H1 (cell line): ENCODE data around the gene KDM1A. TPM values are rescaled to one million over a fixed set of nuclear protein-coding genes. Genes with fewer than 3 reads are reported as not detected.

Experiments
- CTCF ChIA-PET: fragments of 300-600 bp; sonication (Branson Sonifier 250); formaldehyde crosslinking; loops from one replicate; lab custom pipeline; 2021; ENCODE audit not compliant: partially characterized antibody; lab: Charles Lee
- POLR2A ChIA-PET: fragments of 300-600 bp; sonication (Branson Sonifier 250); formaldehyde crosslinking; loops from one replicate; lab custom pipeline; 2021; ENCODE audit warnings: inconsistent platforms; ENCODE audit not compliant: partially characterized antibody; lab: Charles Lee
- DNase-seq, 2 experiments: peaks; one replicate each; pipeline versions ENCODE4 v3.0.0 to v3.0.0-alpha.2; 2010 to 2022; ENCODE audit warnings: low spot score in 2 of 2, low read depth in 1 of 2, mixed read lengths in 1 of 2
- FAIRE-seq: peaks from 2 replicates; lab custom pipeline; 2011; peaks lifted over from hg19 to GRCh38; lab: Jason Lieb, UNC
- H2AFZ ChIP-seq: 2 replicates; pipeline ENCODE4 v1.8.1; 2012; ENCODE audit warnings: low read length, inconsistent platforms
- H2AK5ac ChIP-seq: 2 replicates; pipeline ENCODE4 v1.6.1; 2013; ENCODE audit warnings: low read depth, low read length
- H2BK120ac ChIP-seq: replicated peaks from 2 replicates; pipeline ENCODE3; 2013; ENCODE audit warnings: low read depth, low read length, inconsistent platforms
- H2BK12ac ChIP-seq: 2 replicates; pipeline ENCODE4 v1.6.1; 2013; ENCODE audit warnings: low read depth, low read length
- H2BK15ac ChIP-seq: 2 replicates; pipeline ENCODE4 v1.6.1; 2013; ENCODE audit warnings: low read length
- H2BK20ac ChIP-seq: 2 replicates; pipeline ENCODE4 v1.6.1; 2013; ENCODE audit warnings: low read length
- H2BK5ac ChIP-seq: 2 replicates; pipeline ENCODE4 v1.6.1; 2013; ENCODE audit warnings: low read depth, low read length
- H3K14ac ChIP-seq: 2 replicates; pipeline ENCODE4 v1.6.1; 2013; ENCODE audit warnings: inconsistent platforms; ENCODE audit not compliant: insufficient read length
- H3K18ac ChIP-seq: 2 replicates; pipeline ENCODE4 v1.6.1; 2013; ENCODE audit warnings: low read length; ENCODE audit errors: extremely low read depth
- H3K23ac ChIP-seq: 2 replicates; pipeline ENCODE4 v1.6.1; 2013; ENCODE audit warnings: inconsistent platforms; ENCODE audit not compliant: insufficient read length
- H3K23me2 ChIP-seq: 2 replicates; pipeline ENCODE4 v1.6.1; 2013; ENCODE audit warnings: low read depth, low read length
- H3K27ac ChIP-seq: 2 replicates; pipeline ENCODE4 v1.6.1; 2011; ENCODE audit warnings: low read depth, low read length, inconsistent platforms
- H3K27me3 ChIP-seq, 4 experiments: replicated peaks in 1 of 4; 1 replicate in 1 of 4; 2 replicates in 3 of 4; pipeline versions ENCODE4 v1.6.1 to v1.8.1; 2011 to 2013; ENCODE audit warnings: low read length in 3 of 4, mild to moderate bottlenecking in 3 of 4, inconsistent platforms in 2 of 4, mixed read lengths in 2 of 4, moderate library complexity in 1 of 4; ENCODE audit not compliant: control insufficient read depth in 3 of 4, insufficient read depth in 3 of 4; ENCODE audit errors: extremely low read depth in 1 of 4
- H3K36me3 ChIP-seq, 4 experiments: 2 replicates each; pipeline versions ENCODE4 v1.6.1 to v1.8.1; 2011 to 2013; ENCODE audit warnings: mild to moderate bottlenecking in 4 of 4, low read length in 3 of 4, moderate library complexity in 2 of 4, control low read depth in 1 of 4, inconsistent platforms in 1 of 4; ENCODE audit not compliant: insufficient read depth in 4 of 4, control insufficient read depth in 2 of 4
- H3K4ac ChIP-seq: replicated peaks from 2 replicates; pipeline ENCODE3; 2013; ENCODE audit warnings: low read length, low read depth, mixed read lengths, inconsistent platforms; ENCODE audit not compliant: insufficient read length
- H3K4me1 ChIP-seq, 4 experiments: replicated peaks in 1 of 4; 1 replicate in 1 of 4; 2 replicates in 3 of 4; pipeline versions ENCODE4 v1.6.1 to v1.8.1; 2011 to 2013; ENCODE audit warnings: low read length in 3 of 4, inconsistent platforms in 2 of 4, mixed read lengths in 1 of 4; ENCODE audit not compliant: insufficient read depth in 4 of 4, control insufficient read depth in 3 of 4
- H3K4me2 ChIP-seq, 2 experiments: 2 replicates each; pipeline versions ENCODE4 v1.6.1 to v1.8.1; 2011 to 2013; ENCODE audit warnings: low read depth in 2 of 2, low read length in 2 of 2, control low read depth in 1 of 2, inconsistent platforms in 1 of 2, mild to moderate bottlenecking in 1 of 2; ENCODE audit not compliant: insufficient read depth in 1 of 2
- H3K4me3 ChIP-seq, 4 experiments: fragments of 200-600, 300-600 bp in 1 of 4; sonication (generic), shearing (Covaris generic), sonication (Bioruptor Twin) in 1 of 4; 2 replicates each; pipeline versions ENCODE4 v1.5.1 to v1.8.1; 2011 to 2016; ENCODE audit warnings: low read length in 4 of 4, low read depth in 3 of 4, control low read depth in 2 of 4, inconsistent platforms in 2 of 4, mild to moderate bottlenecking in 2 of 4, mixed read lengths in 1 of 4, moderate library complexity in 1 of 4; ENCODE audit not compliant: insufficient read depth in 2 of 4; ENCODE audit errors: extremely low read depth in 1 of 4
- H3K56ac ChIP-seq: replicated peaks from 2 replicates; pipeline ENCODE3; 2013; ENCODE audit warnings: low read depth, mild to moderate bottlenecking, mixed read lengths, low read length, inconsistent platforms; ENCODE audit not compliant: insufficient read length
- H3K79me1 ChIP-seq: 2 replicates; pipeline ENCODE4 v1.6.1; 2013; ENCODE audit warnings: low read depth, low read length, control low read depth
- H3K79me2 ChIP-seq, 2 experiments: 2 replicates each; pipeline versions ENCODE4 v1.6.1 to v1.8.1; 2012 to 2013; ENCODE audit warnings: low read length in 2 of 2, mild to moderate bottlenecking in 2 of 2, inconsistent platforms in 1 of 2; ENCODE audit not compliant: insufficient read depth in 2 of 2, control insufficient read depth in 1 of 2
- H3K9ac ChIP-seq, 4 experiments: replicated peaks in 1 of 4; 1 replicate in 1 of 4; 2 replicates in 3 of 4; pipeline versions ENCODE4 v1.6.1 to v1.8.1; 2011 to 2013; ENCODE audit warnings: low read depth in 3 of 4, low read length in 3 of 4, control low read depth in 2 of 4, mild to moderate bottlenecking in 2 of 4, moderate library complexity in 2 of 4, inconsistent platforms in 1 of 4; ENCODE audit errors: extremely low read depth in 1 of 4
- H3K9me3 ChIP-seq, 2 experiments: 2 replicates each; pipeline versions ENCODE4 v1.6.1 to v1.8.1; 2012 to 2013; ENCODE audit warnings: mild to moderate bottlenecking in 2 of 2, moderate library complexity in 2 of 2, control low read depth in 1 of 2, inconsistent platforms in 1 of 2, low read depth in 1 of 2, low read length in 1 of 2, mixed read lengths in 1 of 2; ENCODE audit not compliant: insufficient read depth in 2 of 2
- H4K20me1 ChIP-seq, 2 experiments: replicated peaks in 1 of 2; 2 replicates each; pipeline versions ENCODE3 to v1.8.1; 2011 to 2013; ENCODE audit warnings: inconsistent platforms in 2 of 2, low read length in 2 of 2, mild to moderate bottlenecking in 1 of 2; ENCODE audit not compliant: insufficient read depth in 2 of 2, control insufficient read depth in 1 of 2
- H4K5ac ChIP-seq: 2 replicates; pipeline ENCODE4 v1.6.1; 2013; ENCODE audit warnings: low read length, low read depth, mixed read lengths, inconsistent platforms; ENCODE audit not compliant: insufficient read length
- H4K8ac ChIP-seq: 2 replicates; pipeline ENCODE4 v1.8.0; 2013; ENCODE audit warnings: mild to moderate bottlenecking, moderate library complexity, low read length, inconsistent platforms; ENCODE audit not compliant: insufficient read depth; ENCODE audit errors: extremely low read depth
- H4K91ac ChIP-seq: replicated peaks from 2 replicates; pipeline ENCODE3; 2013; ENCODE audit warnings: low read length, mixed read lengths, inconsistent platforms; ENCODE audit not compliant: insufficient read length
- BCL11A ChIP-seq, 2 experiments: IDR thresholded peaks; one replicate each; pipeline ENCODE4 v1.6.1; 2011; ENCODE audit warnings: low read depth in 2 of 2, low read length in 2 of 2, mild to moderate bottlenecking in 2 of 2
- BRCA1 ChIP-seq: IDR thresholded peaks from 2 replicates; pipeline ENCODE4 v1.6.1; 2012; ENCODE audit warnings: low read depth, low read length, improper control_type of control experiment
- HDAC6 ChIP-seq: IDR thresholded peaks from one replicate; pipeline ENCODE4 v1.7.1; 2012; ENCODE audit warnings: low read depth, mild to moderate bottlenecking, inconsistent platforms, low read length, moderate library complexity
- KDM1A ChIP-seq: fragments of 200-600, 300-600 bp; sonication (generic); IDR thresholded peaks from 2 replicates; pipeline ENCODE4 v1.7.1; 2016; ENCODE audit warnings: mild to moderate bottlenecking, low read length, borderline replicate concordance
- PHF8 ChIP-seq: fragments of 200-600 bp; sonication (generic); conservative IDR thresholded peaks from 2 replicates; pipeline ENCODE4 v1.7.1; 2012; ENCODE audit warnings: low read depth, mild to moderate bottlenecking, inconsistent platforms, low read length, moderate library complexity
- WGBS, 2 experiments: shearing (Covaris generic) in 1 of 2; methylation state at CpG; one replicate each; pipeline versions ENCODE4 v1.1.6 to v1.1.7; 2013 to 2015; ENCODE audit warnings: low lambda C conversion rate in 2 of 2, mixed read lengths in 2 of 2, inconsistent platforms in 1 of 2, low coverage in 1 of 2, missing lambda C conversion rate in 1 of 2; ENCODE audit not compliant: insufficient replicate concordance in 2 of 2, insufficient coverage in 1 of 2, insufficient read length in 1 of 2; ENCODE audit errors: extremely low coverage in 1 of 2, missing lambda C conversion rate in 1 of 2; 5-methylcytosine and 5-hydroxymethylcytosine counted together
- polyA plus RNA-seq, 7 experiments: library from polyadenylated mRNA; depleted of rRNA in 3 of 7; stranded (reverse) in 5 of 7; unstranded in 2 of 7; fragments of >200 nt in 5 of 7; fragments of 200-250 nt in 2 of 7; gene quantifications; 1 replicate in 5 of 7; 2 replicates in 1 of 7; 4 replicates in 1 of 7; pipeline versions ENCODE4 v1.2.1 to v1.2.3, GENCODE V29; 2011 to 2013; ENCODE audit warnings: missing spikeins in 2 of 7, mixed read lengths in 2 of 7
- total RNA-seq: library from RNA; stranded (reverse); fragmentation: NEBNext Ultra II Directional; extraction: Animal tissue kit (Norgen Biotek cat#: 25700); gene quantifications from 2 replicates; pipeline ENCODE4 v1.2.1, GENCODE V29; 2021

KDM1A gene
- total and polyA plus RNA-seq, 2 of the 8 experiments (the other 6 are each of a cell fraction or from before 2014, with no cell fraction given): 216 to 275 TPM

DNA sequence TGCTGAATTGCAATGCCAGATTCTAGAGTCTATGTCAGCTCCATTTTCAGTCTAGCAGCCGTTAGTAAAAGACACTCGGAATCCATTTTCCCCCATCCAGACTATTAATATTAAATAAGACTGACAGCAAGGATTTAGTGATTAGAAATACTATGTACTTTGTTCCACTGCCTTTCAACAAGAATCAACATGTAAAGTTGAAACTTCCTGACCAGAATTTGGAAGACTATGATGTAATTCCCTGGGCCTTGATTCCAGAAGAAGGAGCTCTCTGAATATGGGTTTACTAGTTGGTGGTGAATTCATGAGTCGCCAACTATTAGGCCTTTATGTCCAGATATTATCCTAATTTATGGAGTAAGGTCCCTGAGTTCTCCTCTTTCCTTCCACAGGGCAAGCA, 24.8 kb downstream of the KDM1A start:
- Histone ChIP-seq H2AK5ac (no peak overlapping the region), H4K8ac (no peak overlapping the region), H2BK120ac (no peak overlapping the region), H2AFZ (no peak overlapping the region), H4K91ac (no peak overlapping the region), H3K79me1 (no peaks in the 10 kb centered on the region), H3K27ac (no peak overlapping the region), H3K4me3 (no peak overlapping the region), H2BK12ac (no peak overlapping the region), H3K4ac (no peak overlapping the region), H3K79me2 (peaks cover 7 to 94% of the 10 kb centered on the region in 2 experiments), H3K18ac (no peak overlapping the region), H4K20me1 (peaks cover 9 to 10% of the 10 kb centered on the region in 2 experiments), H3K9me3 (no peaks in the 10 kb centered on the region), H3K36me3 (peaks cover 0 to 6% (median 2%) of the 10 kb centered on the region in 4 experiments; a peak in 3 of 8 replicates), H3K4me1 (no peaks in the 10 kb centered on the region), H3K23me2 (no peaks in the 10 kb centered on the region), H2BK5ac (no peak overlapping the region), H3K9ac (no peak overlapping the region), H2BK20ac (no peak overlapping the region), H3K14ac (no peak overlapping the region), H2BK15ac (no peak overlapping the region), H3K27me3 (no peaks in the 10 kb centered on the region), H3K4me2 (no peak overlapping the region), H3K23ac (no peak overlapping the region), H3K56ac (no peak overlapping the region), H4K5ac (no peak overlapping the region)
- DNase-seq (no peak), FAIRE-seq (no peak)
- ChIA-PET POLR2A (interaction anchor here (1.6 kb wide), 1 partner anchor 25 kb away, joined by 6 read pairs; the partner anchor contains the start of gene KDM1A), CTCF (interaction anchor here (1.5 kb wide), 1 partner anchor 9 kb away, joined by 4 read pairs; no protein-coding TSS in a partner anchor)
- 88% methylated on average over 3 of the region's 3 CpGs; no CpG with 5 or more reads in 1 of the 2 experiments for WGBS, 2 experiments
- TF ChIP-seq BCL11A (IDR thresholded peaks at IDR 0.05; ENCODE audit: low read depth in 2 of 2, low read length in 2 of 2): no peak
- TF ChIP-seq BRCA1: no peak
- TF ChIP-seq PHF8: no peak
- no peak for TF ChIP-seq HDAC6
- TF ChIP-seq KDM1A: no peak
